UCSD-AML1 (cell line): ENCODE results near the gene HNMT.
"Not testable (repeated sequence)": the region's sequence is repeated elsewhere in the genome, so short reads cannot be mapped to it uniquely, and the experiment has no call there.

Source experiments
- DNase-seq: peaks from one replicate; lab custom pipeline; 2025; ENCODE audit not compliant: unreplicated experiment; lab: John Stamatoyannopoulos, UW

HNMT gene

GRCh38 chr2:137964066-137964858, at the start of gene HNMT:
Gene HNMT, plus strand, starts transcription at chr2:137964473. Its CDS starts 19 bp downstream, at chr2:137964492.
- DNase-seq = peak; percentile 25

DNA sequence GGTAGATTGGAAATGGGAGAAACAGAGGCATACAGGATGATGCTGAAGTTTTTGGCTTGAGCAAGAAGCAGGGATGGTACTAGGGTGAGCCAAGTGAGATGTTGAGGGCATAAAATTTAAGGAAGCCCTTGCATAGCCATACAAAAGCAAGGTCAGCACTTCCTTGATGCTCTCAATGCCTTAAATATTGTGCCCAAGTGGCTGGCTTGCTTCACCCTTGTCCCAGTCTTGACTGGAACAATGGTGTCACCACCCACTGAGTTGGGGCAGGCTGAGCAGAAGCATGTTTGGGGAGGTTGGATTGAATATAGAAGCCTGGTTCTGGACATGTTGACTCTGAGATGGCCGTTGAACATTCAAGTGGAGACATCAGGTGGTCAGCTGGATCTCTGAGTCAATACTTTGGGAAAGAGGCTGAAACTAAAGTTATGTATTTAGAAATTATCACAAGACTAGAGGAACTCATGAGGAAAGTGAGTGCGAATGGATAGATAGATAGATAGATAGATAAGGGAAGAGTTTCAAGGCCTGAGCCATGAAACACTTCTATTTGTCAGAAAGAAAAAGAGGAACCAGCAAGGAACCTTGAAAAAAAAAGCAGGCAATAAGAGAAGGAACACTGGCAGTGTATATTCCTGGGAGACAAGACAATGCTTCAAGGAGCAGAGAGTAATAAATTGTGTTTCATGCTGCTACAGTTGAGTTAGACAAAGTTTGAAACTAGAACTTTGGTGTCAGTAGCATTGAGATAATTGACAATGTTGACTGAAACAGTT, 43.0 kb upstream of the HNMT start:
- no peak for DNase-seq

GRCh38 chr2:137922171-137922570, 42.1 kb upstream of the HNMT start:
- DNase-seq = not testable (repeated sequence)

- DNase-seq = no peak
Measured at GRCh38 chr2:137924019-137924418, 40.3 kb upstream of the HNMT start.

GRCh38 chr2:137925599-137925998, 38.7 kb upstream of the HNMT start:
- no peak for DNase-seq

GRCh38 chr2:137927846-137928245, 36.4 kb upstream of the HNMT start:
- no peak for DNase-seq

- no peak for DNase-seq
Measured at GRCh38 chr2:137928547-137929518, 35.4 kb upstream of the HNMT start.

GRCh38 chr2:137929519-137929916, 34.8 kb upstream of the HNMT start:
- DNase-seq = no peak

DNA sequence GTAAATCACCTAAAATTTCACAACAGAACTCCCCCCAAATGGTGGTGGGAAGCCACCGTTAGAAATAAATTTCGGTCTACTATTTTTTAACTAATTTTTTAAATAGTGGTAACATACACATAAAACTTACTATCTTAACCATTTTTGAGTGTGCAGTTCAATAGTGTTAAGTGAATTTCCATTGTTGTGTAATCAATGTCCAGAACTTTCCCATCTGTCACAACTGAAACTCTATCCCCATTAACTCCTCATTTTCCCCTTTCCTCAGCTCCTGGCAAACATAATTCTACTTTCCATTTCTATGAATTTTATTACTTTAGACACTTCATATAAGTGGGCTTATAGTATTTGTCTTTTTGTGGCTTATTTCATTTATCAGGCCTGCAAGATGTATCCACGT, 34.1 kb upstream of the HNMT start:
- DNase-seq = no peak

GRCh38 chr2:137935591-137935990, 28.7 kb upstream of the HNMT start:
- no peak for DNase-seq

- no peak for DNase-seq
Measured at GRCh38 chr2:137937246-137937645, 27.0 kb upstream of the HNMT start.

- DNase-seq = no peak
Measured at GRCh38 chr2:137937778-137938177, 26.5 kb upstream of the HNMT start.

GRCh38 chr2:137938204-137938603, 26.1 kb upstream of the HNMT start:
- no peak for DNase-seq

DNA sequence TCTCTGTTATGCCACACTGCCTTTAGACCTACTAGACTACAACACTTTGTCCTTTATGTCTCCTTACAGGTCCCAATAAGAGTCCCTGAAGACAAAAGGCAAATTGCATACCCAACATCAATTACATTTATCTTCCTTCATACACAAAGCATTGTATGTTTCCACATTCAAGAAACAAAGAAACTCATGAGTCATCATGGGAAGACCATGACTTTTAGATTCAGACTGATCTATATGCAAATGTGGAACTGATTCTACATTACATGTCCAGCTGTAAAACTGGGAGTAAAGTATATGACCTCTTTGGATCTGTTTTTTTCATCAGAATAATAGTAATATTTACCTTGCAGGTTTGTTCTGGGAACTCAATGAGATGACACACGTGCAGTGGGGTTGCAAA, 25.2 kb upstream of the HNMT start:
- no peak for DNase-seq

DNA sequence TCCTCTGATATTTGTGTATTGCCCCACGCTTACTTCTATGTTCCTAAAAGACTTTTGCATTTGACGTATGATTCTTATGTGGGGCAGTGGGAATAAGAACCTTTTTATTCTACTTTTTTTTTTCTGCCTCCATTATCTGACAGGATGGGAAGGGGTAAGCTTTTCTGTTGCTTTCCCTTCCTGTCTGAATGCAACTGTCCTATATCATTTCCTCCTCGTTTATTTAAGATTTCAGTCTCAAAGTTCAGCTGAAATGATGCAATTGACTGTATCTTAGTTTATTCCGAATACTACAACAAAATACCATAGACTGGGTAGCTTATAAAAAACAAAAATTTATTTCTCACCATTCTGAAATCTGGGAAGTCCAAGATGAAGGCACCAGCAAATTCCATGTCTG, 24.1 kb upstream of the HNMT start:
- DNase-seq = no peak

- no peak for DNase-seq
Measured at GRCh38 chr2:137942037-137942832, 22.0 kb upstream of the HNMT start.

GRCh38 chr2:137942833-137943677, 21.2 kb upstream of the HNMT start:
- DNase-seq = no peak

GRCh38 chr2:137943678-137944347, 20.5 kb upstream of the HNMT start:
- DNase-seq = no peak

DNA sequence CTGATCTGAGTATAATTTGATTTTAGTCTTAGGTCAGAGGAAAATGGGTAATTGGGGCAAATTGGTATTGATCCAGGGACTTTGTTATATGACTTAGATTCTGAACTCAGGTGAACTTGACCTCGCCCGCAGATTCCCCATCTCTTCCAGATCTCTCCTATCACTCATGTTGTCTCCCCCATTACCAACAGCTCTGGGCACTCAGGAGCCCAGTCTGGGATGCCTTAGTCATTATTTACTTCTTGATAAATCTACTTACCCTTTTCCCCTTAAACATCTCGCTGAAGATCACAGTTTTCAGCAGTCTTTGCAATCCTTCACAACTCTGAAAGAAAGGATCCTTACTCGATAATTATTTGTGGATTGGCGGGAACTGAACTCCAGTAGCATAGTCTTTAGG, 19.6 kb upstream of the HNMT start:
- no peak for DNase-seq
